ENCODE measurements around the gene MOGAT1. TPM values are rescaled to one million over a fixed set of nuclear protein-coding genes. Genes with fewer than 3 reads are reported as not detected.
A peak's percentile ranks its signal among the peaks of the same experiment; 100 is the strongest.

MOGAT1 gene
- total and polyA plus RNA-seq, 2 of the 13 experiments (the other 11 are each of a cell fraction or from before 2014, with no cell fraction given), result 0.98 to 4.3 TPM

GRCh38 chr2:222652491-222653255, 18.8 kb upstream of the MOGAT1 start:
- Histone ChIP-seq H3K9ac (ENCODE audit: insufficient read depth, low read depth, low read length) (no peak overlapping the region; the same call in 1 of the 2 replicates), H3K79me2 (ENCODE audit: insufficient read depth, low read length) (peaks cover 67% of the 10 kb centered on the region), H4K20me1 (ENCODE audit: insufficient read depth, low read length) (no peaks in the 10 kb centered on the region), H2AFZ (ENCODE audit: low read length) (no peak overlapping the region), H3K4me2 (ENCODE audit: low read depth, low read length) (0 out of 2 replicates have a peak overlapping the region, but pooled peaks have one; percentile 83), H3K27ac (ENCODE audit: extremely low read length, insufficient read depth, low read length) (no peak overlapping the region), H3K36me3 (replicated peaks in 1 of 2; ENCODE audit: control insufficient read depth in 1 of 2, insufficient read depth in 2 of 2, low read length in 2 of 2) (peaks cover 3 to 10% of the 10 kb centered on the region in 2 experiments; a peak in 4 of 5 replicates), H3K4me3 (replicated peaks in 1 of 3; ENCODE audit: insufficient read depth in 1 of 3, low read depth in 2 of 3, low read length in 3 of 3) (no peak overlapping the region), H3K9me3 (ENCODE audit: low read length) (no peaks in the 10 kb centered on the region), H3K4me1 (ENCODE audit: insufficient read depth, low read length) (peaks cover 40% of the 10 kb centered on the region), H3K27me3 (ENCODE audit: control insufficient read depth in 1 of 2, insufficient read depth in 2 of 2, low read length in 2 of 2) (peaks cover 0 to 4% of the 10 kb centered on the region in 2 experiments; a peak in 1 of 5 replicates)
- whole genome bisulfite sequencing (ENCODE audit: low lambda C conversion rate), result 92% methylated on average over 8 of the region's 8 CpGs
- no peak for TF ChIP-seq MLX (CRISPR knock-in tag; IDR thresholded peaks at IDR 0.05)
- no peak for TF ChIP-seq ZKSCAN5 (CRISPR knock-in tag; IDR thresholded peaks at IDR 0.05)
- no peak for TF ChIP-seq ZNF616 (CRISPR knock-in tag; IDR thresholded peaks at IDR 0.05; ENCODE audit: low read depth)
- peak; percentile 24; the same call in 1 of the 2 replicates for TF ChIP-seq MNT (IDR thresholded peaks at IDR 0.05)
- no peak for TF ChIP-seq ZNF253 (CRISPR knock-in tag; IDR thresholded peaks at IDR 0.05; ENCODE audit: borderline replicate concordance)
- no peak for TF ChIP-seq ZNF766 (CRISPR knock-in tag; IDR thresholded peaks at IDR 0.05; ENCODE audit: borderline replicate concordance)
- no peak for TF ChIP-seq SUZ12 (IDR thresholded peaks at IDR 0.05; ENCODE audit: low read depth, low read length)
- no peak for TF ChIP-seq NFE2 (CRISPR knock-in tag; IDR thresholded peaks at IDR 0.05)
- DNase-seq (ENCODE audit: low spot score) (no peak), ATAC-seq (no peak), FAIRE-seq (no peak)
- ChIA-PET CTCF (ENCODE audit: low intra/inter-chr PET ratio, low total read pairs) (no interaction called here), POLR2A (no interaction called here)
- no TSS peak for BruUV-seq (replicated peaks)
- intact Hi-C loops (cut with micrococcal nuclease; ENCODE audit: unreplicated experiment), result no loop called here
- in situ Hi-C loops (cut with HindIII; ENCODE audit: extremely low pct_ligation_motif_present, low pct_unique_long_range_greater_than_20kb), result no loop called here

Data from HepG2 (cell line).